HL-60 (cell line): ENCODE results near the gene LRMDA.

Experiments
- DNase-seq, 2 experiments: peaks; one replicate each; pipeline ENCODE4 v3.0.0-alpha.2; 2010 to 2020; ENCODE audit warnings: low read depth in 1 of 2, low spot score in 1 of 2
- H3K27ac ChIP-seq: fragments of 250-450 bp; sonication (Bioruptor Pico); replicated peaks from 2 replicates; pipeline ENCODE4 v1.5.1; 2020; ENCODE audit warnings: mild to moderate bottlenecking, moderate library complexity
- H3K27me3 ChIP-seq: fragments of 250-450 bp; sonication (Bioruptor Pico); 2 replicates; pipeline ENCODE4 v1.5.1; 2021; ENCODE audit warnings: mild to moderate bottlenecking, moderate library complexity; ENCODE audit not compliant: insufficient read depth, poor library complexity, severe bottlenecking
- H3K4me3 ChIP-seq: replicated peaks from 2 replicates; pipeline ENCODE4 v1.5.1; 2011; ENCODE audit warnings: mild to moderate bottlenecking, control low read depth, low read length; ENCODE audit not compliant: insufficient read depth
- GABPA ChIP-seq: IDR thresholded peaks from 2 replicates; pipeline ENCODE4 v1.6.1; 2012; ENCODE audit warnings: low read depth
- POLR2AphosphoS5 ChIP-seq: IDR thresholded peaks from 2 replicates; pipeline ENCODE4 v1.6.1; 2012; ENCODE audit warnings: low read depth
- SPI1 ChIP-seq: IDR thresholded peaks from 2 replicates; pipeline ENCODE4 v1.6.1; 2012; ENCODE audit warnings: low read depth, mild to moderate bottlenecking, borderline replicate concordance
- TF ChIP-seq, protein P1 (sequence below): IDR thresholded peaks from one replicate; pipeline ENCODE4 v1.5.1; 2011; ENCODE audit warnings: low read length, control low read depth, inconsistent platforms; ENCODE audit not compliant: insufficient read depth
- TF ChIP-seq, protein P2 (sequence below): IDR thresholded peaks from 2 replicates; pipeline ENCODE4 v1.6.1; 2012; ENCODE audit warnings: low read depth; ENCODE audit not compliant: insufficient replicate concordance

Gene LRMDA

DNA sequence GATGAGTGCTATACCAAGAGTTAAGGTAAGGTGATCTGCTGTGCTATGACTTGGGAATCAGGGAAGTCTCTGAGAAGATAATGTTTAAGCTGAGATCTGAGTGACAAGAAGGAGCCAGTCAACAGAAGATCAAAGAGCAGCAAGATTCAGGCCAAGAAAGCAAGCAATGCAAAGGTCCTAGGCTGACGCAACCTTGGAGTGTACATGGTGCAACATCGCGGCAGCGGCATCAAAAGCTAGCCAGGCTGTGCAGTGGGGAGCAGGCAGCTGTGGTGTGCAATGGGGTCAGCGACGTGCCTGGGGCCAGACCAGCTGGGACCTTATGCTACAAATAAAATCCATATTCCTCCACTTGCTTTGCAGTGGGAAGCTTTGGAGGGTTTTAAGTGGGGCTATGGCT, 324.1 kb downstream of the LRMDA start:
- Histone ChIP-seq H3K27ac (no peak overlapping the region), H3K4me3 (no peak overlapping the region), H3K27me3 (no peaks in the 10 kb centered on the region)
- DNase-seq: peak in 1 of 2 experiments; percentile 10
- TF ChIP-seq, protein P1, sequence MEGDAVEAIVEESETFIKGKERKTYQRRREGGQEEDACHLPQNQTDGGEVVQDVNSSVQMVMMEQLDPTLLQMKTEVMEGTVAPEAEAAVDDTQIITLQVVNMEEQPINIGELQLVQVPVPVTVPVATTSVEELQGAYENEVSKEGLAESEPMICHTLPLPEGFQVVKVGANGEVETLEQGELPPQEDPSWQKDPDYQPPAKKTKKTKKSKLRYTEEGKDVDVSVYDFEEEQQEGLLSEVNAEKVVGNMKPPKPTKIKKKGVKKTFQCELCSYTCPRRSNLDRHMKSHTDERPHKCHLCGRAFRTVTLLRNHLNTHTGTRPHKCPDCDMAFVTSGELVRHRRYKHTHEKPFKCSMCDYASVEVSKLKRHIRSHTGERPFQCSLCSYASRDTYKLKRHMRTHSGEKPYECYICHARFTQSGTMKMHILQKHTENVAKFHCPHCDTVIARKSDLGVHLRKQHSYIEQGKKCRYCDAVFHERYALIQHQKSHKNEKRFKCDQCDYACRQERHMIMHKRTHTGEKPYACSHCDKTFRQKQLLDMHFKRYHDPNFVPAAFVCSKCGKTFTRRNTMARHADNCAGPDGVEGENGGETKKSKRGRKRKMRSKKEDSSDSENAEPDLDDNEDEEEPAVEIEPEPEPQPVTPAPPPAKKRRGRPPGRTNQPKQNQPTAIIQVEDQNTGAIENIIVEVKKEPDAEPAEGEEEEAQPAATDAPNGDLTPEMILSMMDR: no peak
- TF ChIP-seq, protein P2, sequence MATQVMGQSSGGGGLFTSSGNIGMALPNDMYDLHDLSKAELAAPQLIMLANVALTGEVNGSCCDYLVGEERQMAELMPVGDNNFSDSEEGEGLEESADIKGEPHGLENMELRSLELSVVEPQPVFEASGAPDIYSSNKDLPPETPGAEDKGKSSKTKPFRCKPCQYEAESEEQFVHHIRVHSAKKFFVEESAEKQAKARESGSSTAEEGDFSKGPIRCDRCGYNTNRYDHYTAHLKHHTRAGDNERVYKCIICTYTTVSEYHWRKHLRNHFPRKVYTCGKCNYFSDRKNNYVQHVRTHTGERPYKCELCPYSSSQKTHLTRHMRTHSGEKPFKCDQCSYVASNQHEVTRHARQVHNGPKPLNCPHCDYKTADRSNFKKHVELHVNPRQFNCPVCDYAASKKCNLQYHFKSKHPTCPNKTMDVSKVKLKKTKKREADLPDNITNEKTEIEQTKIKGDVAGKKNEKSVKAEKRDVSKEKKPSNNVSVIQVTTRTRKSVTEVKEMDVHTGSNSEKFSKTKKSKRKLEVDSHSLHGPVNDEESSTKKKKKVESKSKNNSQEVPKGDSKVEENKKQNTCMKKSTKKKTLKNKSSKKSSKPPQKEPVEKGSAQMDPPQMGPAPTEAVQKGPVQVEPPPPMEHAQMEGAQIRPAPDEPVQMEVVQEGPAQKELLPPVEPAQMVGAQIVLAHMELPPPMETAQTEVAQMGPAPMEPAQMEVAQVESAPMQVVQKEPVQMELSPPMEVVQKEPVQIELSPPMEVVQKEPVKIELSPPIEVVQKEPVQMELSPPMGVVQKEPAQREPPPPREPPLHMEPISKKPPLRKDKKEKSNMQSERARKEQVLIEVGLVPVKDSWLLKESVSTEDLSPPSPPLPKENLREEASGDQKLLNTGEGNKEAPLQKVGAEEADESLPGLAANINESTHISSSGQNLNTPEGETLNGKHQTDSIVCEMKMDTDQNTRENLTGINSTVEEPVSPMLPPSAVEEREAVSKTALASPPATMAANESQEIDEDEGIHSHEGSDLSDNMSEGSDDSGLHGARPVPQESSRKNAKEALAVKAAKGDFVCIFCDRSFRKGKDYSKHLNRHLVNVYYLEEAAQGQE: no peak
- TF ChIP-seq POLR2AphosphoS5 (no peak), SPI1 (no peak), GABPA (no peak)

DNA sequence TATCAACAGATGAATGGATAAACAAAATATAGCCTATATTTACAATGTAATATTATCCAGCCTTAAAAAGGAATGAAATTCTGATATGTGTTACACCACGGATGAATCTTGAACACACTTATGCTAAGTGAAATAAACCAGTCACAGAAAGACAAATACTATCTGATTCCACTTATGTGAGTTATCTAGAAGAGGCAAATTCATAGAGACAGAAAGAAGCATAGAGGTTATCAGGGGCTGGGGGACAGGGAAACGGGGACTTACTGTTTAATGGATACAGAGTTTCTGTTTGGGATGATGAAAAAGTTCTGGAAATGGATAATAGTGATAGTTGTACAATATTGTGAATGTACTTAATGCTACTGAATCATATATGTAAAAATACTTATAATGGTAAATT, 329.9 kb downstream of the LRMDA start:
- Histone ChIP-seq H3K4me3 (no peak overlapping the region), H3K27ac (no peak overlapping the region), H3K27me3 (no peaks in the 10 kb centered on the region)
- TF ChIP-seq, protein P2: no peak
- TF ChIP-seq SPI1 (no peak), GABPA (no peak), POLR2AphosphoS5 (no peak)
- TF ChIP-seq, protein P1: no peak
- DNase-seq: no peak

DNA sequence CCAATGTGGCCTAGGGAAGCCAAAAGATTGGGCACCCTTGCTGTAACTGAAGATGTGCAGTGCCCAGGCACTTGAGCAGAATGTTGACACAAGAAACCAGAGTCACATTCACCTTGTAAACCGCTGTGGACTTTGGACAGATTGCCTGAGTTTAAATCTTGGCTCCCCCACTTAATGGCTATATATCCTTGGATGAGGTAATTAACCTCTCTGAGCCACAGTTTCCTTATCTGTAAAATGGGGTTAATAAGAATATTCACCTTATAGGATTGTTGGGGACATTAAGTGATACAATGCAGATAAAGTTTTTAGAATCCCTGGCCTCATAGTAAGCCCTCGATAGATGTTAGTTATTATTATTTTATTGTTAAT, 331.0 kb downstream of the LRMDA start:
- Histone ChIP-seq H3K27ac (no peak overlapping the region), H3K27me3 (no peaks in the 10 kb centered on the region), H3K4me3 (no peak overlapping the region)
- DNase-seq: no peak
- TF ChIP-seq, protein P2: no peak
- no peak for TF ChIP-seq POLR2AphosphoS5
- TF ChIP-seq, protein P1: no peak
- no peak for TF ChIP-seq GABPA
- no peak for TF ChIP-seq SPI1
